K562 (cell line): ENCODE results near the gene KCNJ14. TPM values are rescaled to one million over a fixed set of nuclear protein-coding genes. Genes with fewer than 3 reads are reported as not detected.
A peak's percentile ranks its signal among the peaks of the same experiment; 100 is the strongest.

ENCODE experiments used
- ADNP ChIP-seq: fragments of 200-800 bp; sonication (Bioruptor generic); IDR thresholded peaks from 2 replicates; pipeline ENCODE4 v1.6.1; 2016; ENCODE audit warnings: missing genetic modification characterization, missing compliant biosample characterization
- CBX5 ChIP-seq: IDR thresholded peaks from 2 replicates; pipeline ENCODE4 v1.6.1; 2014; ENCODE audit warnings: low read depth, borderline replicate concordance
- ELF4 ChIP-seq: fragments of 450-650 bp; formaldehyde crosslinking; IDR thresholded peaks from 2 replicates; pipeline ENCODE4 v1.4.0; 2022; ENCODE audit warnings: missing genetic modification characterization
- FOXP1 ChIP-seq: sonication (generic); formaldehyde crosslinking; IDR thresholded peaks from 2 replicates; pipeline ENCODE4 v1.8.0; 2022; ENCODE audit warnings: mild to moderate bottlenecking, missing genetic modification reagents
- KLF16 ChIP-seq: IDR thresholded peaks from 2 replicates; pipeline ENCODE4 v1.6.1; 2016; ENCODE audit warnings: antibody characterized with exemption
- L3MBTL2 ChIP-seq: fragments of 450-650 bp; IDR thresholded peaks from 2 replicates; pipeline ENCODE4 v1.6.1; 2016; ENCODE audit warnings: mild to moderate bottlenecking, moderate library complexity
- MEIS2 ChIP-seq: fragments of 450-650 bp; IDR thresholded peaks from 2 replicates; pipeline ENCODE4 v1.6.1; 2014; ENCODE audit warnings: mild to moderate bottlenecking; ENCODE audit not compliant: partially characterized antibody
- MYC ChIP-seq, 2 experiments: fragments of 250-450 bp in 1 of 2; sonication (Bioruptor Pico) in 1 of 2; IDR thresholded peaks; 2 replicates each; pipeline versions ENCODE4 v1.5.1 to v1.6.1; 2012 to 2021; ENCODE audit warnings: low read depth in 2 of 2, borderline replicate concordance in 1 of 2, improper control_type of control experiment in 1 of 2, low read length in 1 of 2, mild to moderate bottlenecking in 1 of 2, moderate library complexity in 1 of 2
- PHTF2 ChIP-seq: fragments of 250-450 bp; sonication (Bioruptor Pico); IDR thresholded peaks from 2 replicates; pipeline ENCODE4 v1.5.0; 2021; ENCODE audit warnings: mild to moderate bottlenecking
- POLR2AphosphoS2 ChIP-seq: IDR thresholded peaks from 2 replicates; pipeline ENCODE4 v1.6.1; 2012; ENCODE audit warnings: low read length, improper control_type of control experiment
- RBM25 ChIP-seq: fragments of 200-400 bp; formaldehyde crosslinking; IDR thresholded peaks from 2 replicates; pipeline ENCODE4 v1.6.1; 2018; ENCODE audit warnings: low read length, low read depth, moderate library complexity; ENCODE audit not compliant: severe bottlenecking
- SIN3A ChIP-seq, 2 experiments: fragments of 150-350 bp in 1 of 2; IDR thresholded peaks; 2 replicates each; pipeline ENCODE4 v1.6.1; 2011 to 2016; ENCODE audit warnings: borderline replicate concordance in 2 of 2, low read depth in 2 of 2, low read length in 2 of 2, mild to moderate bottlenecking in 2 of 2, moderate library complexity in 2 of 2; ENCODE audit not compliant: control insufficient read depth in 1 of 2
- ZC3H4 ChIP-seq: sonication (generic); formaldehyde crosslinking; IDR thresholded peaks from 2 replicates; pipeline ENCODE4 v1.9.0; 2021; ENCODE audit warnings: missing genetic modification reagents, borderline replicate concordance
- ZNF134 ChIP-seq: fragments of 250-450 bp; sonication (Bioruptor Pico); conservative IDR thresholded peaks from 2 replicates; pipeline ENCODE4 v1.4.0; 2020
- ZNF224 ChIP-seq: sonication (generic); formaldehyde crosslinking; IDR thresholded peaks from 2 replicates; pipeline ENCODE4 v1.8.0; 2022; ENCODE audit warnings: mild to moderate bottlenecking, missing genetic modification reagents
- ZNF263 ChIP-seq: sonication (generic); formaldehyde crosslinking; IDR thresholded peaks from 2 replicates; pipeline ENCODE4 v1.8.0; 2022; ENCODE audit warnings: mild to moderate bottlenecking, missing genetic modification reagents, borderline replicate concordance
- polyA plus RNA-seq, 8 experiments: library from polyadenylated mRNA; depleted of rRNA in 4 of 8; stranded (reverse) in 5 of 8; unstranded in 3 of 8; fragments of >200 nt; fragmentation: Nextera tagmentation in 2 of 8; fragmentation: Illumina TruSeq in 1 of 8; extraction: Ambion mirVana in 2 of 8; extraction: Trizol in 1 of 8; gene quantifications; 2 replicates each; pipeline versions ENCODE4 v1.2.1 to v1.2.3, GENCODE V29; 2011 to 2014; ENCODE audit warnings: inconsistent platforms in 1 of 8, missing spikeins in 1 of 8
- total RNA-seq, 7 experiments: library from RNA; depleted of rRNA in 6 of 7; stranded (reverse); fragments of >200 nt in 6 of 7; fragmentation: Illumina TruSeq in 2 of 7; extraction: Trizol in 2 of 7; gene quantifications; 2 replicates each; pipeline versions ENCODE4 v1.2.1 to v1.2.3, GENCODE V29; 2011 to 2021; ENCODE audit warnings: low replicate concordance in 1 of 7
- TF ChIP-seq, protein P1 (sequence below): fragments of 450-650 bp; formaldehyde crosslinking; IDR thresholded peaks from 2 replicates; pipeline ENCODE4 v1.4.0; 2022; ENCODE audit warnings: mild to moderate bottlenecking, moderate library complexity
- TF ChIP-seq, protein P2 (sequence below), 2 experiments: fragments of 200-800 bp in 1 of 2; sonication (Bioruptor generic) in 1 of 2; sonication (generic) in 1 of 2; formaldehyde crosslinking in 1 of 2; IDR thresholded peaks in 1 of 2; conservative IDR thresholded peaks in 1 of 2; 2 replicates each; pipeline versions ENCODE4 v1.5.0 to v1.6.1; 2016 to 2020; ENCODE audit warnings: missing compliant biosample characterization in 1 of 2, missing genetic modification characterization in 1 of 2, missing genetic modification reagents in 1 of 2
- TF ChIP-seq, protein P3 (sequence below): sonication (generic); formaldehyde crosslinking; IDR thresholded peaks from 2 replicates; pipeline ENCODE4 v1.8.1; 2023; ENCODE audit warnings: mild to moderate bottlenecking, missing genetic modification reagents
- TF ChIP-seq, protein P4 (sequence below): sonication (generic); formaldehyde crosslinking; IDR thresholded peaks from 2 replicates; pipeline ENCODE4 v1.8.1; 2023; ENCODE audit warnings: mild to moderate bottlenecking, missing genetic modification reagents

KCNJ14 gene
- total and polyA plus RNA-seq, 9 of the 15 experiments (the other 6 are each of a cell fraction or from before 2014, with no cell fraction given): 0.15 to 1.6 (median 0.49) TPM

DNA sequence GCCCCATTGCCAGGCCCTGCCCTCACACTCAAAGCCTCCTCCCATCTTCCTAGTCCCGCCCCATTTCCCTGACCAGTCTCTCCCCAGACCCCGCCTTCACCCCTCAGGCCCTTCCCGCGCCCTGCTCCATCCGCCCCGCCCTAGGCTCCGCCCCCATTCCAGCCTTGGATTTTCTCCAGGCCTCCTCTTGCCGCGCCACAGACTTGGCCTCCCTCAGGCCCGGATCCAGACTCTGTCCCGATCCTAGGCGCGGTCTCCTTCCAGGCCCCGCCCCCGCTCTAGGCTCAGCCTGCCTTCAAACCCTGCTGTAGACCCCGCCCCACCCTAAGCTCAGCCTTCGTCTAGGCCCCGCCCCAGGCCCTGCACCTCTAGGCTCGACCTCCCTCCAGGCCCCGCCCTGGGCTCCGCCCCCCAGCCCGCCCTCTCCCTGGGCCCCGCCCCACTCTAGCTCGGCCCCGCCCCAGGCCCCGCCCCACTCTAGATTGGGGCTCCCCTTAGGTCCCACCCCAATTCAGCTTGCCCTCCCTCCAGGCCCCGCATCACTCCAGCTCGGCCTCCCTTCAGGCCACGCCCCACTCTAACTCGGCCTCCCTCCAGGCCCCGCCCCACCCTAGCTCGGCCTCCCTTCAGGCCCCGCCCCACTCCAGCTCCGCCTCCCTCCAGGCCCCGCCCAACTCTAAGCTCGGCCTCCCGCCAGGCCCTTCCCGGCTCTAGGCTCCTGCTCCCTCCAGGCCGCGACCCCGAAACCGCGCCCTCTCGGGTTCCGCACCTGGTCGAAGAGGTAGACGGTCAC, 37.7 kb downstream of the KCNJ14 start (continued):
- no peak for TF ChIP-seq ZNF224 (CRISPR knock-in tag)
- TF ChIP-seq PHTF2: no peak
- no peak; the same call in 1 of the 2 replicates for TF ChIP-seq L3MBTL2
- TF ChIP-seq MEIS2: no peak
- no peak for TF ChIP-seq CBX5
- no peak for TF ChIP-seq RBM25
- TF ChIP-seq POLR2AphosphoS2: peak; percentile 62
- TF ChIP-seq SIN3A (IDR thresholded peaks at IDR 0.05; ENCODE audit: borderline replicate concordance in 2 of 2, control insufficient read depth in 1 of 2, low read depth in 2 of 2, low read length in 2 of 2): no peak; a peak in 1 of 4 replicates
- TF ChIP-seq, protein P1, sequence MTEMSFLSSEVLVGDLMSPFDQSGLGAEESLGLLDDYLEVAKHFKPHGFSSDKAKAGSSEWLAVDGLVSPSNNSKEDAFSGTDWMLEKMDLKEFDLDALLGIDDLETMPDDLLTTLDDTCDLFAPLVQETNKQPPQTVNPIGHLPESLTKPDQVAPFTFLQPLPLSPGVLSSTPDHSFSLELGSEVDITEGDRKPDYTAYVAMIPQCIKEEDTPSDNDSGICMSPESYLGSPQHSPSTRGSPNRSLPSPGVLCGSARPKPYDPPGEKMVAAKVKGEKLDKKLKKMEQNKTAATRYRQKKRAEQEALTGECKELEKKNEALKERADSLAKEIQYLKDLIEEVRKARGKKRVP (CRISPR knock-in tag): 0 out of 2 replicates have a peak, but pooled peaks have one; percentile 30
- no peak for TF ChIP-seq FOXP1 (CRISPR knock-in tag)
- TF ChIP-seq, protein P2, sequence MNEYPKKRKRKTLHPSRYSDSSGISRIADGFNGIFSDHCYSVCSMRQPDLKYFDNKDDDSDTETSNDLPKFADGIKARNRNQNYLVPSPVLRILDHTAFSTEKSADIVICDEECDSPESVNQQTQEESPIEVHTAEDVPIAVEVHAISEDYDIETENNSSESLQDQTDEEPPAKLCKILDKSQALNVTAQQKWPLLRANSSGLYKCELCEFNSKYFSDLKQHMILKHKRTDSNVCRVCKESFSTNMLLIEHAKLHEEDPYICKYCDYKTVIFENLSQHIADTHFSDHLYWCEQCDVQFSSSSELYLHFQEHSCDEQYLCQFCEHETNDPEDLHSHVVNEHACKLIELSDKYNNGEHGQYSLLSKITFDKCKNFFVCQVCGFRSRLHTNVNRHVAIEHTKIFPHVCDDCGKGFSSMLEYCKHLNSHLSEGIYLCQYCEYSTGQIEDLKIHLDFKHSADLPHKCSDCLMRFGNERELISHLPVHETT (CRISPR knock-in tag; conservative IDR thresholded peaks at IDR 0.05 in 1 of 2, IDR thresholded peaks at IDR 0.05 in 1 of 2): no peak
- TF ChIP-seq ZC3H4 (CRISPR knock-in tag): no peak
- no peak for TF ChIP-seq KLF16
- TF ChIP-seq, protein P3, sequence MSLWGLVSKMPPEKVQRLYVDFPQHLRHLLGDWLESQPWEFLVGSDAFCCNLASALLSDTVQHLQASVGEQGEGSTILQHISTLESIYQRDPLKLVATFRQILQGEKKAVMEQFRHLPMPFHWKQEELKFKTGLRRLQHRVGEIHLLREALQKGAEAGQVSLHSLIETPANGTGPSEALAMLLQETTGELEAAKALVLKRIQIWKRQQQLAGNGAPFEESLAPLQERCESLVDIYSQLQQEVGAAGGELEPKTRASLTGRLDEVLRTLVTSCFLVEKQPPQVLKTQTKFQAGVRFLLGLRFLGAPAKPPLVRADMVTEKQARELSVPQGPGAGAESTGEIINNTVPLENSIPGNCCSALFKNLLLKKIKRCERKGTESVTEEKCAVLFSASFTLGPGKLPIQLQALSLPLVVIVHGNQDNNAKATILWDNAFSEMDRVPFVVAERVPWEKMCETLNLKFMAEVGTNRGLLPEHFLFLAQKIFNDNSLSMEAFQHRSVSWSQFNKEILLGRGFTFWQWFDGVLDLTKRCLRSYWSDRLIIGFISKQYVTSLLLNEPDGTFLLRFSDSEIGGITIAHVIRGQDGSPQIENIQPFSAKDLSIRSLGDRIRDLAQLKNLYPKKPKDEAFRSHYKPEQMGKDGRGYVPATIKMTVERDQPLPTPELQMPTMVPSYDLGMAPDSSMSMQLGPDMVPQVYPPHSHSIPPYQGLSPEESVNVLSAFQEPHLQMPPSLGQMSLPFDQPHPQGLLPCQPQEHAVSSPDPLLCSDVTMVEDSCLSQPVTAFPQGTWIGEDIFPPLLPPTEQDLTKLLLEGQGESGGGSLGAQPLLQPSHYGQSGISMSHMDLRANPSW (CRISPR knock-in tag): no peak
- TF ChIP-seq ADNP (tag): no peak
- TF ChIP-seq ZNF263 (CRISPR knock-in tag): peak; percentile 82; the same call in 1 of the 2 replicates
- TF ChIP-seq ZNF134 (CRISPR knock-in tag): no peak
- 0 out of 2 replicates have a peak, but pooled peaks have one; percentile 18 for TF ChIP-seq MYC (IDR thresholded peaks at IDR 0.05; ENCODE audit: low read depth, low read length)
- TF ChIP-seq MYC (CRISPR knock-in tag; IDR thresholded peaks at IDR 0.05; ENCODE audit: borderline replicate concordance, low read depth): no peak
- TF ChIP-seq, protein P4, sequence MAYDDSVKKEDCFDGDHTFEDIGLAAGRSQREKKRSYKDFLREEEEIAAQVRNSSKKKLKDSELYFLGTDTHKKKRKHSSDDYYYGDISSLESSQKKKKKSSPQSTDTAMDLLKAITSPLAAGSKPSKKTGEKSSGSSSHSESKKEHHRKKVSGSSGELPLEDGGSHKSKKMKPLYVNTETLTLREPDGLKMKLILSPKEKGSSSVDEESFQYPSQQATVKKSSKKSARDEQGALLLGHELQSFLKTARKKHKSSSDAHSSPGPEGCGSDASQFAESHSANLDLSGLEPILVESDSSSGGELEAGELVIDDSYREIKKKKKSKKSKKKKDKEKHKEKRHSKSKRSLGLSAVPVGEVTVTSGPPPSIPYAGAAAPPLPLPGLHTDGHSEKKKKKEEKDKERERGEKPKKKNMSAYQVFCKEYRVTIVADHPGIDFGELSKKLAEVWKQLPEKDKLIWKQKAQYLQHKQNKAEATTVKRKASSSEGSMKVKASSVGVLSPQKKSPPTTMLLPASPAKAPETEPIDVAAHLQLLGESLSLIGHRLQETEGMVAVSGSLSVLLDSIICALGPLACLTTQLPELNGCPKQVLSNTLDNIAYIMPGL: no peak
- peak; percentile 52; the same call in 1 of the 2 replicates for TF ChIP-seq ELF4 (CRISPR knock-in tag)
